Measurements from ENCODE around the gene ARNT2.

- no peak for TF ChIP-seq CTCF (IDR thresholded peaks at IDR 0.05)
- no peak for TF ChIP-seq EP300 (IDR thresholded peaks at IDR 0.05)
- TF ChIP-seq POLR2A (IDR thresholded peaks at IDR 0.05) = no peak
These were observed 205.3 kb downstream of the ARNT2 start for GRCh38 chr15:80609512-80609946.
